Left ventricle myocardium inferior (tissue), 1 donor: ENCODE data around the gene SLC41A1. TPM values are rescaled to one million over a fixed set of nuclear protein-coding genes. Genes with fewer than 3 reads are reported as not detected.

Experiments
- DNase-seq: peaks from one replicate; pipeline ENCODE4 v3.0.0-alpha.2; 2020
- H3K27ac ChIP-seq: fragments of 200-600 bp; replicated peaks from 2 replicates; pipeline ENCODE4 v1.8.0; 2021
- H3K27me3 ChIP-seq: fragments of 200-600 bp; 2 replicates; pipeline ENCODE4 v1.8.0; 2021; ENCODE audit warnings: low read depth
- H3K36me3 ChIP-seq: fragments of 200-600 bp; 2 replicates; pipeline ENCODE4 v1.8.0; 2021
- H3K4me1 ChIP-seq: fragments of 200-600 bp; 2 replicates; pipeline ENCODE4 v1.8.0; 2021
- H3K4me3 ChIP-seq: fragments of 200-600 bp; 2 replicates; pipeline ENCODE4 v1.8.0; 2021; ENCODE audit warnings: mild to moderate bottlenecking, moderate library complexity
- H3K9me3 ChIP-seq: fragments of 200-600 bp; replicated peaks from 2 replicates; pipeline ENCODE4 v1.8.0; 2021
- intact Hi-C: fragments of 100-400 bp; cut with micrococcal nuclease; formaldehyde crosslinking; loops from one replicate; pipeline ENCODE4 v1.11.0; 2022
- total RNA-seq: library from RNA; stranded (reverse); fragmentation: NEBNext Ultra II Directional; extraction: Animal tissue kit (Norgen Biotek cat#: 25700); gene quantifications from one replicate; pipeline ENCODE4 v1.2.1, GENCODE V29; 2021
- TF ChIP-seq, protein P1 (sequence below): fragments of 200-600 bp; IDR thresholded peaks from 2 replicates; pipeline ENCODE4 v1.8.0; 2021; ENCODE audit warnings: antibody characterized with exemption, mild to moderate bottlenecking, borderline replicate concordance
- donor health status: DM: no; HTN: yes; CAD: no; lungs with severe emphysema.

Gene SLC41A1
- total RNA-seq, 1 donor from 2014 or later, result 486 TPM

DNA sequence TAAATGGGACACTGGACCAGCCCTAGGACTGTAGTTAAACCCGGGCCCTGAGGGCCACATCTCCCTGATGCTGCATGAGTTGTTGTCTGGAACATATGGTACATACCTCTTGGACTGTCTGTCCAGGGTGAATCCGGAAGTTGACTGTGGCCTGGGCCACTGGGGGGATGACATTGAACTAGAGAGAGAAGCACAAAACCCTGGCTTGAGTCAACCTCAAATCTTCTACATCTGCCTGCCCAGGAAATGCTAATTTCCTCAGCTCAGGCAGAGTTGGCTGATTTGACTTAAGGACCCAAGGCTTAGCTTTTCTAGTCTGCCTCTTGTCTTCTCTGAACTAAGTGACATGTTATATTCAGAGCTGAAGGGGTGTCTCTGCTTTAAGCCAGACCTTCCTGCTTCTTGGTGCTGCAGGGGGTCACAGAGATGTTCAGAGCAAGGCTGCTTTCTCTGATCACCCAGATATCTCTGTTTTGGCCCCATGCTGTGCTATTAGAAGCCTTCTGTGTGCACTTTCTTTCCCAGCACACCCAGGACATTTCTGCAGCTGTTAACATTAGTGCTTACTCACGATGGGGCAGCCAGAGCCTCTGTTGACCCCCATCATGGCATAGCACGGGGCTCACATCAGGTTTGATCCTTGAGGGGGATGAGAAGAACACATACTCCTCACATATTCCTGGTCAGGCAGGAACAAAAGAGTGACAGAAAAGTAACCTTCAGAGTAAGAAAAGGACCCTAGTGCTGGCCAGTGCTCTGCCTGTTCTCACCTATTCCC, 27.3 kb upstream of the SLC41A1 start:
- DNase-seq, result no peak
- Histone ChIP-seq H3K4me1 (peaks cover 35% of the 10 kb centered on the region), H3K36me3 (no peaks in the 10 kb centered on the region), H3K4me3 (no peak overlapping the region), H3K27ac (peak overlapping the region; percentile 16), H3K9me3 (no peaks in the 10 kb centered on the region), H3K27me3 (no peaks in the 10 kb centered on the region)
- TF ChIP-seq, protein P1, sequence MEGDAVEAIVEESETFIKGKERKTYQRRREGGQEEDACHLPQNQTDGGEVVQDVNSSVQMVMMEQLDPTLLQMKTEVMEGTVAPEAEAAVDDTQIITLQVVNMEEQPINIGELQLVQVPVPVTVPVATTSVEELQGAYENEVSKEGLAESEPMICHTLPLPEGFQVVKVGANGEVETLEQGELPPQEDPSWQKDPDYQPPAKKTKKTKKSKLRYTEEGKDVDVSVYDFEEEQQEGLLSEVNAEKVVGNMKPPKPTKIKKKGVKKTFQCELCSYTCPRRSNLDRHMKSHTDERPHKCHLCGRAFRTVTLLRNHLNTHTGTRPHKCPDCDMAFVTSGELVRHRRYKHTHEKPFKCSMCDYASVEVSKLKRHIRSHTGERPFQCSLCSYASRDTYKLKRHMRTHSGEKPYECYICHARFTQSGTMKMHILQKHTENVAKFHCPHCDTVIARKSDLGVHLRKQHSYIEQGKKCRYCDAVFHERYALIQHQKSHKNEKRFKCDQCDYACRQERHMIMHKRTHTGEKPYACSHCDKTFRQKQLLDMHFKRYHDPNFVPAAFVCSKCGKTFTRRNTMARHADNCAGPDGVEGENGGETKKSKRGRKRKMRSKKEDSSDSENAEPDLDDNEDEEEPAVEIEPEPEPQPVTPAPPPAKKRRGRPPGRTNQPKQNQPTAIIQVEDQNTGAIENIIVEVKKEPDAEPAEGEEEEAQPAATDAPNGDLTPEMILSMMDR, result no peak
- intact Hi-C loops, result no loop called here

DNA sequence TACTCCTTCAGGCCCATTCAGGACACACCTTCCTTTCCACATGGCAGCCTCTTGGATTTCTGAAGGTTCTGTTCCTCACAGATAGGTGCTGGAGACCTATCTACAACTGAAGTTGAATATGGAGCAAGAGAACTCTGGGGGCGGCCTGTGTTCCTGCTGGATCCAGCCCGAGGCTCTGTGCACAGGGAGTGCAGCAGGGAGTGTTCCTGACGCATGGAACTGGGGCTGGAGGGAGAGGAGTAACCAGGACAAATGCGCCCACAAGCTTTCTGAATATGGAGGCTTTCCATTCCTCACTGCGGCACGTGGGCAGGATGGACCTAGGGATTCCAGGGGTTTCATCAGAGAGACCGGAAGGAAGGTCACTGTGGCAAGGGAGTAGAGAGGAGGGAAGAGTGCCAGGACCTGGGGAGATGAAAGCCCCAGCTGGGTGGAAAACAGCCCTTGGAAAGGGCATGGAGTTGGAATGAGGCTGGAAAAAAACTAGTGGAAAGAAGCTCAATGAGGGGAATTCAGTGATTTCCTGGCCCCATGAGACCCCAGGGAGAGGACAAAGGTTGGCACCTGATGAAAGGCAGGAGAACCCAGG, 24.5 kb upstream of the SLC41A1 start:
- no peaks in the 10 kb centered on the region for H3K36me3 ChIP-seq
- DNase-seq, result no peak
- no peak overlapping the region for H3K4me3 ChIP-seq
- H3K4me1 ChIP-seq, result peaks cover 28% of the 10 kb centered on the region
- intact Hi-C loops, result no loop called here
- H3K27me3 ChIP-seq, result no peaks in the 10 kb centered on the region
- H3K9me3 ChIP-seq, result no peaks in the 10 kb centered on the region
- TF ChIP-seq, protein P1, result no peak
- H3K27ac ChIP-seq, result no peak overlapping the region

DNA sequence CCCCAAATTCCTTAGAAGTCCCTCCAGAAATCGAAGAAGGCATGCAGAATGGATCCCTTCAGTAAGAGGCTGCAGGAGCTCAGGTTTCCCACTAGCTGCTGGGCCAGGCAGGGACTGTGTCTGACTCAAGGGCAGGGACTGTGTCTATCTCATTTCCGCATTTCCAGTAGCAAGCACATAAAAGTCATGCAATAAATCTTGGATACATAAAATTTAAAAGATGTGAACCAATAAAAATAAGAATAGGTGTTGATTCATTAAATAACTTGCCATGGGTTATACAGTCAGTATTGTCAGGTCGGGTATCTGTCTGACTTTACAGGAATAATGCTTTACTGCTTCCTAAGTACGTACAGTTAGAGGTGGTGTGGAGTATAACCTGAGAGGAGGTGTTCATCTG, 21.8 kb upstream of the SLC41A1 start:
- no peaks in the 10 kb centered on the region for H3K9me3 ChIP-seq
- TF ChIP-seq, protein P1, result no peak
- no peak overlapping the region for H3K27ac ChIP-seq
- H3K4me3 ChIP-seq, result no peak overlapping the region
- intact Hi-C loops, result no loop called here
- H3K4me1 ChIP-seq, result peaks cover 10% of the 10 kb centered on the region
- no peak for DNase-seq
- no peaks in the 10 kb centered on the region for H3K36me3 ChIP-seq
- H3K27me3 ChIP-seq, result no peaks in the 10 kb centered on the region

DNA sequence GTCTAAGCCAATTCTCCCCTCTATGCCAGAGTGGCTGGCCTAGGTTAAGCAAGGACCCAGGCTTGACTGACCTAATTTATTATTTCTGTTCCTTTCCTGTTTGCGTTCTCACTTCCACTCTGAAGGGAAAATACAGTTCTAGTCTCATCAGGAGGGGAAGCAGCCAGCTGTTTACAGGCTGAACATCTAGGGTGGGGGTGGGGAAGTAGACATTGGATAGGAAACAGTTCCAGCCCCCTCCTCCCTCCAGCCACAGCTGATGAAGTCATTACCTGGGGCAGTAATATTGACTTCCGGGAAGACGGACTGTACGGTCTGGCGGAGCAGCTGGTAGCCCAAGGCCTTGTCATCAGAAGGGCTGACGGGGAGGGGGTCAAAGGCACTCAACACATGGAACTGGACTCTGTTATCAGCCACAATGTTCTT, 19.3 kb upstream of the SLC41A1 start:
- Histone ChIP-seq H3K27me3 (no peaks in the 10 kb centered on the region), H3K9me3 (no peaks in the 10 kb centered on the region), H3K36me3 (no peaks in the 10 kb centered on the region), H3K27ac (no peak overlapping the region), H3K4me3 (no peak overlapping the region), H3K4me1 (peaks cover 21% of the 10 kb centered on the region)
- DNase-seq, result no peak
- intact Hi-C loops, result no loop called here
- TF ChIP-seq, protein P1, result no peak

DNA sequence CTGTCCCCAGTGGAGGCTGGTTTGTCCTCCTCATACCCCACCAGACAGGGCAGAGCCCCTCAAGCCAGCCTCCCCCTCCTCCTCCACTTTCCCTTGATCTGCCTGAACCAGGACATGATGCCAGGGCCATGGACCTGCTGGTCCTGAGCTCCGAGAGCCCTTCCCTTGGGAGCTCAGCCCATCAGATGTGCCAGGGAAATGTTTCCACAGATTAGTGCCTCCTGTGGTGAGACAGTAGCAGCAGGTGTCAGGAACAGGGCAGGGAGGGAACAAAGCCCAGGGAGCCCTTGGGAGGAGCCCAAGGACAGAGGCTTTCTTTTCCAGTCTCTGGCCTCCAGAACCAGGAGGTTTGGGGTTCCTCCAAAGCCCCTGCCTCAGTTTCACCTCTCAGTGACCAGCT, 14.6 kb upstream of the SLC41A1 start:
- no peaks in the 10 kb centered on the region for H3K9me3 ChIP-seq
- H3K27ac ChIP-seq, result peak overlapping the region; percentile 77
- H3K36me3 ChIP-seq, result no peaks in the 10 kb centered on the region
- TF ChIP-seq, protein P1, result no peak
- no peak overlapping the region for H3K4me3 ChIP-seq
- DNase-seq, result no peak
- peaks cover 31% of the 10 kb centered on the region for H3K4me1 ChIP-seq
- intact Hi-C loops, result no loop called here
- no peaks in the 10 kb centered on the region for H3K27me3 ChIP-seq
